Testis (tissue), 3 donors: ENCODE data around the gene JCAD. TPM values are rescaled to one million over a fixed set of nuclear protein-coding genes. Genes with fewer than 3 reads are reported as not detected.

Experiments used
- DNase-seq: peaks from one replicate; pipeline ENCODE4 v3.0.0-alpha.2; 2019
- H3K27ac ChIP-seq, 2 donors: fragments of 200-600 bp; sonication (generic); one replicate each; pipeline ENCODE4 v1.5.1; 2019
- H3K27me3 ChIP-seq: fragments of 200-600 bp; sonication (generic); one replicate; pipeline ENCODE4 v1.5.1; 2019
- H3K36me3 ChIP-seq: fragments of 200-600 bp; sonication (generic); one replicate; pipeline ENCODE4 v1.5.1; 2017; ENCODE audit warnings: low read depth; ENCODE audit errors: missing control alignments
- H3K4me1 ChIP-seq: fragments of 200-600 bp; sonication (generic); one replicate; pipeline ENCODE4 v1.5.1; 2019
- H3K4me3 ChIP-seq, 2 donors: fragments of 200-600 bp; sonication (generic); one replicate each; pipeline ENCODE4 v1.5.1; 2017 to 2019
- H3K9me3 ChIP-seq: fragments of 200-600 bp; sonication (generic); one replicate; pipeline ENCODE4 v1.5.1; 2017
- POLR2A ChIP-seq: fragments of 450-650 bp; IDR thresholded peaks from one replicate; pipeline ENCODE4 v1.6.1; 2017; ENCODE audit warnings: antibody characterized with exemption, mild to moderate bottlenecking, moderate library complexity
- WGBS, 2 donors: methylation state at CpG; one replicate each; pipeline ENCODE4 v1.1.5; 2018; 5-methylcytosine and 5-hydroxymethylcytosine counted together
- intact Hi-C: fragments of 100-400 bp; cut with DNase I; formaldehyde crosslinking; loops from one replicate; pipeline ENCODE4 v1.15.1; 2023; ENCODE audit warnings: low total_unique reads
- polyA plus RNA-seq: library from polyadenylated mRNA; stranded (reverse); fragments of 350-450 nt; fragmentation: Illumina TruSeq; extraction: RNeasy Lipid Tissue Mini Kit (QIAGEN cat#74804); gene quantifications from one replicate; pipeline ENCODE4 v1.2.3, GENCODE V29; 2014; ENCODE audit warnings: low read depth, low replicate concordance; ENCODE audit not compliant: insufficient read depth
- total RNA-seq, 2 donors: library from RNA; depleted of rRNA; stranded (reverse); fragments of >200 nt; gene quantifications; one replicate each; pipeline ENCODE4 v1.2.3, GENCODE V29; 2016
- TF ChIP-seq, protein P1 (sequence below), 3 experiments: fragments of 450-650 bp in 2 of 3; fragments of 200-600 bp in 1 of 3; sonication (generic) in 1 of 3; IDR thresholded peaks; one replicate each; pipeline ENCODE4 v1.5.1; 2016 to 2019; ENCODE audit warnings: antibody characterized with exemption in 3 of 3, mild to moderate bottlenecking in 2 of 3, moderate library complexity in 1 of 3

Gene JCAD
- total and polyA plus RNA-seq, 3 donors from 2014 or later: 57.4 to 133 (median 109) TPM

DNA sequence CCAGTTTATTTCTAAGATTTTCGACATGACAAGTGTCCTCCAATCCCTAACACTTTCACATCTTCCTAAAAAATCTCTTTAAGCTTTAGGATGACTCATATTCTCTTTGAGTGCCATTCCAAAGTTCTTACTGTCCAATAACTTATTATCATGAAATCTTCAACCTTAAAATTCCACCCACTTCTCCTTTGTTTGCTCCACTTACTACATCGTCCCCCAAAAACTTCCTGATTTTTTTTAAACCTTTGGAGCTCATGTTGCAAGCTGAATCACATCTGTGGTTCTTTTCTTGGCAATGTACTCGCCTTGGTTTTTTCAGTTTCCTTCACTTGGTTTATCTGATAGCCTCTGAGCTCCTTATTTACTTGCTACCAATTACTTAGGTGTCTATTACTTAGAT lies 39.2 kb upstream of the JCAD start:
- H3K4me1 ChIP-seq: no peaks in the 10 kb centered on the region
- no peak for TF ChIP-seq POLR2A
- TF ChIP-seq, protein P1, sequence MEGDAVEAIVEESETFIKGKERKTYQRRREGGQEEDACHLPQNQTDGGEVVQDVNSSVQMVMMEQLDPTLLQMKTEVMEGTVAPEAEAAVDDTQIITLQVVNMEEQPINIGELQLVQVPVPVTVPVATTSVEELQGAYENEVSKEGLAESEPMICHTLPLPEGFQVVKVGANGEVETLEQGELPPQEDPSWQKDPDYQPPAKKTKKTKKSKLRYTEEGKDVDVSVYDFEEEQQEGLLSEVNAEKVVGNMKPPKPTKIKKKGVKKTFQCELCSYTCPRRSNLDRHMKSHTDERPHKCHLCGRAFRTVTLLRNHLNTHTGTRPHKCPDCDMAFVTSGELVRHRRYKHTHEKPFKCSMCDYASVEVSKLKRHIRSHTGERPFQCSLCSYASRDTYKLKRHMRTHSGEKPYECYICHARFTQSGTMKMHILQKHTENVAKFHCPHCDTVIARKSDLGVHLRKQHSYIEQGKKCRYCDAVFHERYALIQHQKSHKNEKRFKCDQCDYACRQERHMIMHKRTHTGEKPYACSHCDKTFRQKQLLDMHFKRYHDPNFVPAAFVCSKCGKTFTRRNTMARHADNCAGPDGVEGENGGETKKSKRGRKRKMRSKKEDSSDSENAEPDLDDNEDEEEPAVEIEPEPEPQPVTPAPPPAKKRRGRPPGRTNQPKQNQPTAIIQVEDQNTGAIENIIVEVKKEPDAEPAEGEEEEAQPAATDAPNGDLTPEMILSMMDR (IDR thresholded peaks at IDR 0.05): no peak
- H3K4me3 ChIP-seq: no peak overlapping the region
- no peak for DNase-seq
- 64 to 69% methylated on average over 3 of the region's 3 CpGs for WGBS, 2 donors
- H3K27ac ChIP-seq: no peak overlapping the region
- no peaks in the 10 kb centered on the region for H3K9me3 ChIP-seq
- H3K27me3 ChIP-seq: no peaks in the 10 kb centered on the region
- intact Hi-C loops: no loop called here
- no peaks in the 10 kb centered on the region for H3K36me3 ChIP-seq

DNA sequence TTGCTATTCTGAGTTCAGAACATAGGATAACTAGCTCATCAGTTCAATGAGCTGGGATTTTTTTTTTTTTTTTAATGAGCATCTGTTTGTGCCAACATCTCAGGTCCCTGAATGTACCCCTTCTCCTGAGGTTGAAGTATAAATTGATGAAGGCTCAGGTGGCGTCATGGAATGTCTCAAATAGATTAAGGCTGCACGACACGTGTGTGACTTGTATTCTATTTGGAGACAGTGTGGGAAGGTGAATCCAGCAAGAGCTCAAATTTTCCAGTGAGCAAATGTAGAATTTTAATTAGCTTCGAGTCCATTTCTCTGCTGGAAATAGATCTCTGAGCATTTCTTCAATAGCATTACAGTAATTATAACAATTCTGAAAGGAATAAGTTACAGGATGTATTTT lies 37.2 kb upstream of the JCAD start:
- Histone ChIP-seq H3K36me3 (no peaks in the 10 kb centered on the region), H3K27me3 (no peaks in the 10 kb centered on the region), H3K4me1 (no peaks in the 10 kb centered on the region), H3K4me3 (no peak overlapping the region), H3K9me3 (no peaks in the 10 kb centered on the region), H3K27ac (no peak overlapping the region)
- TF ChIP-seq POLR2A: no peak
- TF ChIP-seq, protein P1 (IDR thresholded peaks at IDR 0.05): no peak
- no peak for DNase-seq
- intact Hi-C loops: no loop called here
- 84 to 96% methylated on average over 4 of the region's 4 CpGs for WGBS, 2 donors

DNA sequence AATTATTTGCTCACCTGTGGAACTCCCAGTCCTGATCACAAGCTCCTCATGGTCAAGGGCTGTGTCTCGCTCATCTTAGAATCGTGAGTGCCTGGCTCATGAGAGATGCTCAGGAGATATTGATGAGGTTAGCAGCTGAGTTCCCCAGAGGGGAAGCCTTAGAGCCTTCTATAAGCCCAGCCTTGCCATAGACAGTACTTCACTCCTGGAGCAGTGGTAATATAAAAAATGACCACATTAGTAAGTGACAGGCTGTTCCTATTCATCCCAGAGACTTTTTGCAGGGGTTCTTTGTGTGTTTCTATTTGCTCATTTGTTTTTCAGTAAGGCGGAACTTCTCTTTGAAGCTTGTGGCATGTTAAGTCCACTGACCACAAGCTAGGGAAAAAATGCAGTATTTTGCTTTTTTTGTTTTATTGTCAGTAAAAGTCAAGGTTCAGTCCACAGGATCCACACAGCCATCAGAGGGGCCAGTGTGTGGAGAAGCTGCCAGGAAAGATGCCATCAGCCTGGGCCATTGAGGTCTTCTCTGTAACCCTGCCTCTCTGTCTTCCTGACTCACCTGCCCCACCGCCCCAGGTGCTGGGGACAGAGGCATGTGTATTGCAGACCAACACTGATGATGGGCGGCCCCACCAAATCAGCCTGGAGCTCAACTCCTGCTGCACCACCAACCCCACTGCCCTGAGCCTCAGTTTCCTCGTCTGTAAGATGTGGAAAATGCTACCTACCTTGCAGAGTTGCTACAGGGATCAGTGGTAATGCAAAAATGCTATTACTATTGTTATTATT lies 36.4 kb upstream of the JCAD start:
- DNase-seq: no peak
- 94 to 95% methylated on average over 6 of the region's 6 CpGs for WGBS, 2 donors
- H3K4me1 ChIP-seq: no peaks in the 10 kb centered on the region
- no peak for TF ChIP-seq POLR2A
- TF ChIP-seq, protein P1 (IDR thresholded peaks at IDR 0.05): no peak
- H3K36me3 ChIP-seq: no peaks in the 10 kb centered on the region
- H3K27me3 ChIP-seq: no peaks in the 10 kb centered on the region
- no peaks in the 10 kb centered on the region for H3K9me3 ChIP-seq
- no peak overlapping the region for H3K27ac ChIP-seq
- intact Hi-C loops: no loop called here
- H3K4me3 ChIP-seq: no peak overlapping the region

DNA sequence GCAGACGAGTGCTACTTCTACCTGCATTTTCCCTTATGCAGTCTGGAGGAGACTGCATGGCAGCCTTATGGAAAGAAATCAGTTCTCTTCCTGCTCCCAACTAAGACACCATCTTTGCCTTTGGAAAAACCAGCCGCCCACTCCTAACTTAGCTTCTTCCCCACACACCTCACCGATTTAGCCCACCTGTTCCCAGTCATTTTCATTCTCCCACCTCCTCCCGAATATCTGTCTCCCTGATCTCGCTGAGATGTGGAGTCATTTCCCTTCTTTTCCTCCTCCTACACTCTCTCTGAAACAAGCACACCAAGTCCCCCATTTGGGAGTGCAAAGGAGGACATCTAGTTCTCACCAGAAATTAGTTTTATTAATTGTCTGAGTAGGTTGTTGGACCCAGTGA lies 35.2 kb upstream of the JCAD start:
- no peak for DNase-seq
- Histone ChIP-seq H3K27ac (no peak overlapping the region), H3K4me3 (no peak overlapping the region), H3K27me3 (no peaks in the 10 kb centered on the region), H3K4me1 (no peaks in the 10 kb centered on the region), H3K9me3 (no peaks in the 10 kb centered on the region), H3K36me3 (no peaks in the 10 kb centered on the region)
- no peak for TF ChIP-seq POLR2A
- TF ChIP-seq, protein P1 (IDR thresholded peaks at IDR 0.05): no peak
- intact Hi-C loops: no loop called here
- 65 to 75% methylated on average over 5 of the region's 5 CpGs for WGBS, 2 donors
